Upper lobe of left lung (tissue), 4 donors: ENCODE results near the gene CDH13.

ENCODE experiments used
- POLR2A ChIP-seq, 4 donors: fragments of 450-650 bp; IDR thresholded peaks; one replicate each; pipeline ENCODE4 v1.5.1; 2016 to 2017; ENCODE audit warnings: antibody characterized with exemption in 4 of 4, mild to moderate bottlenecking in 2 of 4
- TF ChIP-seq, protein P1 (sequence below), 6 experiments: fragments of 450-650 bp in 4 of 6; fragments of 200-600 bp in 2 of 6; sonication (generic) in 2 of 6; IDR thresholded peaks; one replicate each; pipeline ENCODE4 v1.5.1; 2016 to 2019; ENCODE audit warnings: antibody characterized with exemption in 6 of 6

GRCh38 chr16:83029467-83029866, 402.7 kb downstream of the CDH13 start:
- TF ChIP-seq, protein P1, sequence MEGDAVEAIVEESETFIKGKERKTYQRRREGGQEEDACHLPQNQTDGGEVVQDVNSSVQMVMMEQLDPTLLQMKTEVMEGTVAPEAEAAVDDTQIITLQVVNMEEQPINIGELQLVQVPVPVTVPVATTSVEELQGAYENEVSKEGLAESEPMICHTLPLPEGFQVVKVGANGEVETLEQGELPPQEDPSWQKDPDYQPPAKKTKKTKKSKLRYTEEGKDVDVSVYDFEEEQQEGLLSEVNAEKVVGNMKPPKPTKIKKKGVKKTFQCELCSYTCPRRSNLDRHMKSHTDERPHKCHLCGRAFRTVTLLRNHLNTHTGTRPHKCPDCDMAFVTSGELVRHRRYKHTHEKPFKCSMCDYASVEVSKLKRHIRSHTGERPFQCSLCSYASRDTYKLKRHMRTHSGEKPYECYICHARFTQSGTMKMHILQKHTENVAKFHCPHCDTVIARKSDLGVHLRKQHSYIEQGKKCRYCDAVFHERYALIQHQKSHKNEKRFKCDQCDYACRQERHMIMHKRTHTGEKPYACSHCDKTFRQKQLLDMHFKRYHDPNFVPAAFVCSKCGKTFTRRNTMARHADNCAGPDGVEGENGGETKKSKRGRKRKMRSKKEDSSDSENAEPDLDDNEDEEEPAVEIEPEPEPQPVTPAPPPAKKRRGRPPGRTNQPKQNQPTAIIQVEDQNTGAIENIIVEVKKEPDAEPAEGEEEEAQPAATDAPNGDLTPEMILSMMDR (IDR thresholded peaks at IDR 0.05): no peak
- no peak for TF ChIP-seq POLR2A (IDR thresholded peaks at IDR 0.05)
